Cardiac muscle cell (in vitro differentiated cells and primary cell): ENCODE results near the gene TIMM13. TPM values are rescaled to one million over a fixed set of nuclear protein-coding genes. Genes with fewer than 3 reads are reported as not detected.

Source experiments
- DNase-seq, 2 donors: peaks; one replicate each; pipeline versions ENCODE4 v3.0.0 to v3.0.0-alpha.2; 2010 to 2017; ENCODE audit warnings: low read depth in 1 of 2, low spot score in 1 of 2
- H3K27ac ChIP-seq: fragments of 200-600 bp; sonication (generic); 2 replicates; pipeline ENCODE4 v1.5.1; 2016
- H3K27me3 ChIP-seq: fragments of 200-600 bp; sonication (generic); 2 replicates; pipeline ENCODE4 v1.6.0; 2016; ENCODE audit warnings: control low read depth
- H3K36me3 ChIP-seq: fragments of 200-600 bp; sonication (generic); 2 replicates; pipeline ENCODE4 v1.5.1; 2016; ENCODE audit warnings: control low read depth
- H3K4me1 ChIP-seq: fragments of 200-600 bp; sonication (generic); 2 replicates; pipeline ENCODE4 v1.8.1; 2017; ENCODE audit warnings: low read depth, mild to moderate bottlenecking, mixed run types
- H3K4me3 ChIP-seq: fragments of 200-600 bp; sonication (generic); 2 replicates; pipeline ENCODE4 v1.5.1; 2016; ENCODE audit warnings: mild to moderate bottlenecking
- H3K9me3 ChIP-seq: fragments of 200-600 bp; sonication (generic); 2 replicates; pipeline ENCODE4 v1.5.1; 2017; ENCODE audit warnings: low read depth, mild to moderate bottlenecking, control low read depth
- CTCF ChIP-seq: IDR thresholded peaks from 2 replicates; pipeline ENCODE4 v1.5.1; 2012; ENCODE audit warnings: low read depth, mild to moderate bottlenecking, low read length
- polyA plus RNA-seq: library from polyadenylated mRNA; unstranded; fragments of >200 nt; fragmentation: Nextera tagmentation; extraction: Ambion mirVana; gene quantifications from 2 replicates; pipeline ENCODE4 v1.2.1, GENCODE V29; 2016
- total RNA-seq: library from RNA; depleted of rRNA; stranded (reverse); fragments of >200 nt; gene quantifications from 2 replicates; pipeline ENCODE4 v1.2.3, GENCODE V29; 2016

The TIMM13 gene
- total and polyA plus RNA-seq, 2 experiments from 2014 or later, result 76.7 to 292 TPM

- Histone ChIP-seq H3K4me3 (no peak overlapping the region), H3K27me3 (no peaks in the 10 kb centered on the region), H3K9me3 (no peaks in the 10 kb centered on the region), H3K36me3 (no peaks in the 10 kb centered on the region), H3K27ac (no peak overlapping the region), H3K4me1 (no peaks in the 10 kb centered on the region)
- TF ChIP-seq CTCF, result no peak
- no peak for DNase-seq
These were observed 10.9 kb downstream of the TIMM13 start for GRCh38 chr19:2416321-2417097.

- H3K27ac ChIP-seq, result no peak overlapping the region
- no peak for TF ChIP-seq CTCF
- no peaks in the 10 kb centered on the region for H3K36me3 ChIP-seq
- no peak for DNase-seq
- H3K9me3 ChIP-seq, result no peaks in the 10 kb centered on the region
- H3K4me1 ChIP-seq, result no peaks in the 10 kb centered on the region
- no peak overlapping the region for H3K4me3 ChIP-seq
- H3K27me3 ChIP-seq, result no peaks in the 10 kb centered on the region
These were observed 11.4 kb downstream of the TIMM13 start for GRCh38 chr19:2415973-2416319.

- Histone ChIP-seq H3K27ac (no peak overlapping the region), H3K27me3 (no peaks in the 10 kb centered on the region), H3K9me3 (no peaks in the 10 kb centered on the region), H3K4me3 (no peak overlapping the region), H3K36me3 (no peaks in the 10 kb centered on the region), H3K4me1 (no peaks in the 10 kb centered on the region)
- DNase-seq, result no peak
- TF ChIP-seq CTCF, result no peak
These were observed 12.0 kb downstream of the TIMM13 start for GRCh38 chr19:2415281-2415972.

- no peak overlapping the region for H3K4me3 ChIP-seq
- no peaks in the 10 kb centered on the region for H3K4me1 ChIP-seq
- no peak for DNase-seq
- H3K9me3 ChIP-seq, result no peaks in the 10 kb centered on the region
- no peak overlapping the region for H3K27ac ChIP-seq
- no peaks in the 10 kb centered on the region for H3K36me3 ChIP-seq
- no peak for TF ChIP-seq CTCF
- H3K27me3 ChIP-seq, result no peaks in the 10 kb centered on the region
These were observed 13.8 kb downstream of the TIMM13 start for GRCh38 chr19:2413629-2414028.

- H3K4me3 ChIP-seq, result no peak overlapping the region
- no peaks in the 10 kb centered on the region for H3K36me3 ChIP-seq
- H3K27me3 ChIP-seq, result no peaks in the 10 kb centered on the region
- TF ChIP-seq CTCF, result no peak
- H3K9me3 ChIP-seq, result no peaks in the 10 kb centered on the region
- no peaks in the 10 kb centered on the region for H3K4me1 ChIP-seq
- no peak for DNase-seq
- no peak overlapping the region for H3K27ac ChIP-seq
These were observed 14.2 kb downstream of the TIMM13 start for GRCh38 chr19:2413159-2413558.
